A673 (cell line): ENCODE measurements around the gene DLGAP1. TPM values are rescaled to one million over a fixed set of nuclear protein-coding genes. Genes with fewer than 3 reads are reported as not detected.

Experiments used
- BruUV-seq: library from RNA; stranded (reverse); fragments of 400-500 nt; replicated peaks from 2 replicates; lab custom pipeline; 2021; lab: Mats Ljungman, UMichigan
- CTCF ChIA-PET: fragments of 300-600 bp; sonication (Branson Sonifier 250); formaldehyde crosslinking; loops from one replicate; lab custom pipeline; 2022; ENCODE audit warnings: antibody characterized with exemption; lab: Charles Lee
- POLR2A ChIA-PET: fragments of 300-600 bp; sonication (Branson Sonifier 250); formaldehyde crosslinking; loops from one replicate; lab custom pipeline; 2022; ENCODE audit warnings: antibody characterized with exemption; ENCODE audit not compliant: low non-redundant PET; lab: Charles Lee
- DNase-seq: peaks from one replicate; pipeline ENCODE4 v3.0.0-alpha.2; 2015; ENCODE audit warnings: low spot score
- H3K27ac ChIP-seq: fragments of 200-600 bp; sonication (generic); 2 replicates; pipeline ENCODE4 v1.5.1; 2016; ENCODE audit warnings: mixed run types, low read depth, mild to moderate bottlenecking, mixed read lengths, antibody characterized with exemption, low read length; ENCODE audit not compliant: poor library complexity, severe bottlenecking
- H3K27me3 ChIP-seq: fragments of 200-600 bp; sonication (generic); replicated peaks from 2 replicates; pipeline ENCODE4 v1.6.1; 2017; ENCODE audit warnings: mixed run types, low read depth, mild to moderate bottlenecking, mixed read lengths, antibody characterized with exemption, low read length; ENCODE audit not compliant: insufficient read depth, poor library complexity
- H3K36me3 ChIP-seq: fragments of 200-600 bp; sonication (generic); 2 replicates; pipeline ENCODE4 v1.6.1; 2016; ENCODE audit warnings: mixed run types, mild to moderate bottlenecking, mixed read lengths, antibody characterized with exemption, low read length; ENCODE audit not compliant: insufficient read depth, poor library complexity, severe bottlenecking
- H3K4me1 ChIP-seq: fragments of 200-600 bp; sonication (generic); 2 replicates; pipeline ENCODE4 v1.6.1; 2017; ENCODE audit warnings: mixed run types, mild to moderate bottlenecking, mixed read lengths, antibody characterized with exemption, low read length; ENCODE audit not compliant: insufficient read depth, poor library complexity, severe bottlenecking
- H3K4me3 ChIP-seq: fragments of 200-600 bp; sonication (generic); 2 replicates; pipeline ENCODE4 v1.5.1; 2016; ENCODE audit warnings: low read depth, mixed run types, mild to moderate bottlenecking, mixed read lengths, low read length; ENCODE audit not compliant: poor library complexity, severe bottlenecking
- H3K9me3 ChIP-seq: fragments of 200-600 bp; sonication (generic); 2 replicates; pipeline ENCODE4 v1.6.1; 2016; ENCODE audit warnings: mixed run types, low read depth, mild to moderate bottlenecking, mixed read lengths, antibody characterized with exemption, low read length; ENCODE audit not compliant: poor library complexity, severe bottlenecking
- CTCF ChIP-seq: fragments of 300-800, 200-600 bp; sonication (generic); conservative IDR thresholded peaks from 2 replicates; pipeline ENCODE4 v1.5.1; 2017; ENCODE audit warnings: low read depth, mild to moderate bottlenecking, antibody characterized with exemption, low read length, moderate library complexity, mixed read lengths
- EZH2 ChIP-seq: fragments of 200-600 bp; sonication (generic); IDR thresholded peaks from 2 replicates; pipeline ENCODE4 v1.6.1; 2017; ENCODE audit warnings: borderline replicate concordance, low read depth, mild to moderate bottlenecking, mixed read lengths, antibody characterized with exemption, low read length; ENCODE audit not compliant: poor library complexity, severe bottlenecking
- intact Hi-C: fragments of 100-400 bp; cut with micrococcal nuclease; formaldehyde crosslinking; loops from one replicate; pipeline ENCODE4 v1.10.0; 2022; ENCODE audit not compliant: unreplicated experiment
- total RNA-seq: library from RNA; stranded (reverse); gene quantifications from 2 replicates; pipeline ENCODE4 v1.2.3, GENCODE V29; 2021

Gene DLGAP1
- total RNA-seq, 1 experiment from 2014 or later, result 135 TPM

GRCh38 chr18:3450012-3450798 lies 1004.9 kb downstream of the DLGAP1 start, which contains the start of gene TGIF1:
Gene TGIF1 (plus strand): TSS chr18:3450172. CDS start chr18:3450490, 318 bp downstream.
- no TSS peak for BruUV-seq
- intact Hi-C loops, result loop anchor here (5.0 to 10.0 kb wide), 3 partner anchors 295 to 552 kb away; no protein-coding TSS in a partner anchor
- TF ChIP-seq EZH2, result no peak
- H3K27ac ChIP-seq, result peak within 1 kb of the TSS; percentile 96
- no peaks in the 10 kb centered on the region for H3K36me3 ChIP-seq
- peak; percentile 86 for DNase-seq
- ChIA-PET POLR2A (no interaction called here), CTCF (no interaction called here)
- no peaks in the 10 kb centered on the region for H3K27me3 ChIP-seq
- no peaks in the 10 kb centered on the region for H3K9me3 ChIP-seq
- peaks cover 25% of the 10 kb centered on the region for H3K4me1 ChIP-seq
- peak within 1 kb of the TSS; percentile 91 for H3K4me3 ChIP-seq

GRCh38 chr18:3449512-3450011 lies 1005.5 kb downstream of the DLGAP1 start:
- CTCF ChIA-PET, result no interaction called here
- Histone ChIP-seq H3K27ac (peak overlapping the region; percentile 96), H3K4me3 (peak overlapping the region; percentile 91), H3K4me1 (peaks cover 23% of the 10 kb centered on the region), H3K9me3 (no peaks in the 10 kb centered on the region), H3K36me3 (no peaks in the 10 kb centered on the region), H3K27me3 (no peaks in the 10 kb centered on the region)
- DNase-seq, result peak; percentile 91
- POLR2A ChIA-PET, result interaction anchor here (0.8 kb wide), 1 partner anchor 1660 kb away, joined by 3 read pairs; no protein-coding TSS in a partner anchor
- TF ChIP-seq CTCF, result no peak
- no peak for TF ChIP-seq EZH2
- intact Hi-C loops, result loop anchor here (2.0 to 10.0 kb wide), 6 partner anchors 145 to 553 kb away; no protein-coding TSS in a partner anchor
- no TSS peak for BruUV-seq

- DNase-seq, result peak; percentile 67
- TF ChIP-seq CTCF, result no peak
- no peak for TF ChIP-seq EZH2
- intact Hi-C loops, result loop anchor here (2.0 kb wide), 3 partner anchors 146 to 166 kb away; no protein-coding TSS in a partner anchor
- ChIA-PET POLR2A (interaction anchor here (0.8 kb wide), 1 partner anchor 1661 kb away, joined by 3 read pairs; no protein-coding TSS in a partner anchor), CTCF (interaction anchor here (1.0 kb wide), 1 partner anchor 167 kb away, joined by 4 read pairs; no protein-coding TSS in a partner anchor)
- Histone ChIP-seq H3K4me3 (peak overlapping the region; percentile 91), H3K36me3 (no peaks in the 10 kb centered on the region), H3K27me3 (no peaks in the 10 kb centered on the region), H3K9me3 (no peaks in the 10 kb centered on the region), H3K4me1 (peaks cover 23% of the 10 kb centered on the region), H3K27ac (peak overlapping the region; percentile 96)
- BruUV-seq, result TSS peak; percentile 38
These were observed 1006.1 kb downstream of the DLGAP1 start for GRCh38 chr18:3448838-3449511.
